ENCODE measurements around the gene ATP4B.

GRCh38 chr13:113630804-113631203 lies 27.2 kb downstream of the ATP4B start:
- TF ChIP-seq POLR2A (IDR thresholded peaks at IDR 0.05), result no peak
- TF ChIP-seq, protein P1, sequence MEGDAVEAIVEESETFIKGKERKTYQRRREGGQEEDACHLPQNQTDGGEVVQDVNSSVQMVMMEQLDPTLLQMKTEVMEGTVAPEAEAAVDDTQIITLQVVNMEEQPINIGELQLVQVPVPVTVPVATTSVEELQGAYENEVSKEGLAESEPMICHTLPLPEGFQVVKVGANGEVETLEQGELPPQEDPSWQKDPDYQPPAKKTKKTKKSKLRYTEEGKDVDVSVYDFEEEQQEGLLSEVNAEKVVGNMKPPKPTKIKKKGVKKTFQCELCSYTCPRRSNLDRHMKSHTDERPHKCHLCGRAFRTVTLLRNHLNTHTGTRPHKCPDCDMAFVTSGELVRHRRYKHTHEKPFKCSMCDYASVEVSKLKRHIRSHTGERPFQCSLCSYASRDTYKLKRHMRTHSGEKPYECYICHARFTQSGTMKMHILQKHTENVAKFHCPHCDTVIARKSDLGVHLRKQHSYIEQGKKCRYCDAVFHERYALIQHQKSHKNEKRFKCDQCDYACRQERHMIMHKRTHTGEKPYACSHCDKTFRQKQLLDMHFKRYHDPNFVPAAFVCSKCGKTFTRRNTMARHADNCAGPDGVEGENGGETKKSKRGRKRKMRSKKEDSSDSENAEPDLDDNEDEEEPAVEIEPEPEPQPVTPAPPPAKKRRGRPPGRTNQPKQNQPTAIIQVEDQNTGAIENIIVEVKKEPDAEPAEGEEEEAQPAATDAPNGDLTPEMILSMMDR (IDR thresholded peaks at IDR 0.05), result no peak
